ENCODE data around the gene RANBP2. TPM values are rescaled to one million over a fixed set of nuclear protein-coding genes. Genes with fewer than 3 reads are reported as not detected.

Gene RANBP2
- total and polyA plus RNA-seq, 2 donors (not counting 1 experiment from before 2014, with no cell fraction given) = 4.4 to 67.0 TPM

GRCh38 chr2:108786354-108787215 lies 67.3 kb downstream of the RANBP2 start, which contains the start of gene CCDC138:
Gene CCDC138, plus strand, starts transcription at chr2:108786771. Its CDS starts 52 bp downstream, at chr2:108786823.
- Histone ChIP-seq H3K79me2 (ENCODE audit: control insufficient read depth, insufficient read depth, low read length) (peaks cover 4% of the 10 kb centered on the region), H3K4me3 (ENCODE audit: control extremely low read depth in 1 of 5, extremely low read depth in 1 of 5, insufficient read depth in 1 of 5, low read depth in 2 of 5, low read length in 4 of 5) (peak within 1 kb of the TSS; percentile 61 to 88 (median 70)), H3K4me2 (replicated peaks; ENCODE audit: low read depth, low read length, poor library complexity, severe bottlenecking) (peak within 1 kb of the TSS; percentile 83), H4K20me1 (ENCODE audit: control insufficient read depth, insufficient read depth, low read length, poor library complexity, severe bottlenecking) (no peaks in the 10 kb centered on the region), H3K36me3 (replicated peaks in 1 of 2; ENCODE audit: control extremely low read depth in 1 of 2, control insufficient read depth in 1 of 2, extremely low read depth in 1 of 2, insufficient read depth in 2 of 2, low read length in 1 of 2) (peaks cover 0 to 22% of the 10 kb centered on the region in 2 experiments), H2AFZ (ENCODE audit: insufficient read depth, low read depth, low read length, poor library complexity, severe bottlenecking) (peak within 1 kb of the TSS; percentile 88), H3K4me1 (ENCODE audit: control insufficient read depth in 2 of 2, insufficient read depth in 2 of 2, low read length in 2 of 2) (peaks cover 6 to 7% of the 10 kb centered on the region in 2 donors), H3K9ac (ENCODE audit: low read length) (peak within 1 kb of the TSS; percentile 94), H3K27ac (ENCODE audit: low read length in 2 of 2) (peak within 1 kb of the TSS; percentile 69 to 86), H3K9me3 (ENCODE audit: control extremely low read depth in 1 of 3, control insufficient read depth in 2 of 3, insufficient read depth in 1 of 3, low read length in 2 of 3) (no peaks in the 10 kb centered on the region), H3K27me3 (replicated peaks in 1 of 4; ENCODE audit: control extremely low read depth in 1 of 4, control insufficient read depth in 3 of 4, insufficient read depth in 4 of 4, low read length in 3 of 4) (no peaks in the 10 kb centered on the region)
- DNase-seq (peak; percentile 92), ATAC-seq (ENCODE audit: low read depth) (peak; percentile 97)
- H3K4me1 Mint-ChIP-seq = peaks cover 12% of the 10 kb centered on the region
- H3K27me3 Mint-ChIP-seq = no peaks in the 10 kb centered on the region
- POLR2A ChIA-PET = no interaction called here
- intact Hi-C loops (cut with micrococcal nuclease) = loop anchor here (1.0 to 5.0 kb wide), 4 partner anchors 67 to 338 kb away; partner anchors contain the start of genes GCC2, LIMS1 and RANBP2
- H3K4me3 Mint-ChIP-seq = peak within 1 kb of the TSS; percentile 99
- H3K9me3 Mint-ChIP-seq (ENCODE audit: insufficient read depth) = no peaks in the 10 kb centered on the region
- H3K27ac Mint-ChIP-seq = peak within 1 kb of the TSS; percentile 91
- CTCF ChIA-PET = no interaction called here
- WGBS (ENCODE audit: insufficient coverage) = under 1% methylated on average over 76 of the region's 78 CpGs
- no peak for TF ChIP-seq EZH2 (IDR thresholded peaks at IDR 0.05; ENCODE audit: borderline replicate concordance, insufficient read depth, low read depth, low read length, poor library complexity, severe bottlenecking)
- TF ChIP-seq, protein P1, sequence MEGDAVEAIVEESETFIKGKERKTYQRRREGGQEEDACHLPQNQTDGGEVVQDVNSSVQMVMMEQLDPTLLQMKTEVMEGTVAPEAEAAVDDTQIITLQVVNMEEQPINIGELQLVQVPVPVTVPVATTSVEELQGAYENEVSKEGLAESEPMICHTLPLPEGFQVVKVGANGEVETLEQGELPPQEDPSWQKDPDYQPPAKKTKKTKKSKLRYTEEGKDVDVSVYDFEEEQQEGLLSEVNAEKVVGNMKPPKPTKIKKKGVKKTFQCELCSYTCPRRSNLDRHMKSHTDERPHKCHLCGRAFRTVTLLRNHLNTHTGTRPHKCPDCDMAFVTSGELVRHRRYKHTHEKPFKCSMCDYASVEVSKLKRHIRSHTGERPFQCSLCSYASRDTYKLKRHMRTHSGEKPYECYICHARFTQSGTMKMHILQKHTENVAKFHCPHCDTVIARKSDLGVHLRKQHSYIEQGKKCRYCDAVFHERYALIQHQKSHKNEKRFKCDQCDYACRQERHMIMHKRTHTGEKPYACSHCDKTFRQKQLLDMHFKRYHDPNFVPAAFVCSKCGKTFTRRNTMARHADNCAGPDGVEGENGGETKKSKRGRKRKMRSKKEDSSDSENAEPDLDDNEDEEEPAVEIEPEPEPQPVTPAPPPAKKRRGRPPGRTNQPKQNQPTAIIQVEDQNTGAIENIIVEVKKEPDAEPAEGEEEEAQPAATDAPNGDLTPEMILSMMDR (IDR thresholded peaks at IDR 0.05) = no peak

DNA sequence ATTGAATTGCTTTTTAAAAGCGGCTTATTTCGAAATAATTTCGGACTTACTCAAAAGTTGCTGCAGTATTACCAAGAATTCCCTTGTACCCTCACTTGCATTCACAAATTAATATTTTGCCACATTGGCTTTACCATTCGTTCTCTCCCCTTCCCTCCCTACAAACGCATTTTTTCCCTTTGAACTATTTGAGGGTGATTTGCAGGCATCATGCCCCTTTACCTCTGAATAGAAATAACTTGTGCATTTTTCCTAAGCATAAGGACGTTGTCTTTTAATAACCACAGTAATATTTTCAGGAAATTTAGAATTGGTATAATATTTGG lies 67.9 kb downstream of the RANBP2 start:
- Histone ChIP-seq H4K20me1 (ENCODE audit: control insufficient read depth, insufficient read depth, low read length, poor library complexity, severe bottlenecking) (no peaks in the 10 kb centered on the region), H3K27me3 (replicated peaks in 1 of 4; ENCODE audit: control extremely low read depth in 1 of 4, control insufficient read depth in 3 of 4, insufficient read depth in 4 of 4, low read length in 3 of 4) (no peaks in the 10 kb centered on the region), H3K4me1 (ENCODE audit: control insufficient read depth in 2 of 2, insufficient read depth in 2 of 2, low read length in 2 of 2) (peaks cover 6 to 7% of the 10 kb centered on the region in 2 donors), H3K36me3 (replicated peaks in 1 of 2; ENCODE audit: control extremely low read depth in 1 of 2, control insufficient read depth in 1 of 2, extremely low read depth in 1 of 2, insufficient read depth in 2 of 2, low read length in 1 of 2) (peaks cover 0 to 20% of the 10 kb centered on the region in 2 experiments), H3K9ac (ENCODE audit: low read length) (peak overlapping the region; percentile 94), H3K79me2 (ENCODE audit: control insufficient read depth, insufficient read depth, low read length) (peaks cover 4% of the 10 kb centered on the region), H3K27ac (ENCODE audit: low read length in 2 of 2) (peak overlapping the region in 1 of 2 donors; percentile 86), H2AFZ (ENCODE audit: insufficient read depth, low read depth, low read length, poor library complexity, severe bottlenecking) (peak overlapping the region; percentile 88), H3K4me2 (replicated peaks; ENCODE audit: low read depth, low read length, poor library complexity, severe bottlenecking) (peak overlapping the region; percentile 83), H3K4me3 (ENCODE audit: control extremely low read depth in 1 of 5, extremely low read depth in 1 of 5, insufficient read depth in 1 of 5, low read depth in 2 of 5, low read length in 4 of 5) (peak overlapping the region; percentile 61 to 88 (median 70)), H3K9me3 (ENCODE audit: control extremely low read depth in 1 of 3, control insufficient read depth in 2 of 3, insufficient read depth in 1 of 3, low read length in 2 of 3) (no peaks in the 10 kb centered on the region)
- intact Hi-C loops (cut with micrococcal nuclease) = loop anchor here (2.0 to 5.0 kb wide), 2 partner anchors 180 to 338 kb away; partner anchors contain the start of gene GCC2
- Mint-ChIP-seq H3K9me3 (ENCODE audit: insufficient read depth) (no peaks in the 10 kb centered on the region), H3K4me1 (peaks cover 12% of the 10 kb centered on the region), H3K4me3 (peak overlapping the region; percentile 99), H3K27ac (peak overlapping the region; percentile 46), H3K27me3 (no peaks in the 10 kb centered on the region)
- ATAC-seq (ENCODE audit: low read depth) = no peak
- WGBS (ENCODE audit: insufficient coverage) = 0% methylated on average over 1 of the region's 6 CpGs
- DNase-seq = no peak
- ChIA-PET POLR2A (no interaction called here), CTCF (no interaction called here)
- TF ChIP-seq, protein P1 (IDR thresholded peaks at IDR 0.05) = no peak
- no peak for TF ChIP-seq EZH2 (IDR thresholded peaks at IDR 0.05; ENCODE audit: borderline replicate concordance, insufficient read depth, low read depth, low read length, poor library complexity, severe bottlenecking)

Data from B cell (primary cell).